ENCODE results near the gene NUDCD3. TPM values are rescaled to one million over a fixed set of nuclear protein-coding genes. Genes with fewer than 3 reads are reported as not detected.

Gene NUDCD3
- total and polyA plus RNA-seq, 4 experiments from 2014 or later, result 55.2 to 108 (median 80.9) TPM

DNA sequence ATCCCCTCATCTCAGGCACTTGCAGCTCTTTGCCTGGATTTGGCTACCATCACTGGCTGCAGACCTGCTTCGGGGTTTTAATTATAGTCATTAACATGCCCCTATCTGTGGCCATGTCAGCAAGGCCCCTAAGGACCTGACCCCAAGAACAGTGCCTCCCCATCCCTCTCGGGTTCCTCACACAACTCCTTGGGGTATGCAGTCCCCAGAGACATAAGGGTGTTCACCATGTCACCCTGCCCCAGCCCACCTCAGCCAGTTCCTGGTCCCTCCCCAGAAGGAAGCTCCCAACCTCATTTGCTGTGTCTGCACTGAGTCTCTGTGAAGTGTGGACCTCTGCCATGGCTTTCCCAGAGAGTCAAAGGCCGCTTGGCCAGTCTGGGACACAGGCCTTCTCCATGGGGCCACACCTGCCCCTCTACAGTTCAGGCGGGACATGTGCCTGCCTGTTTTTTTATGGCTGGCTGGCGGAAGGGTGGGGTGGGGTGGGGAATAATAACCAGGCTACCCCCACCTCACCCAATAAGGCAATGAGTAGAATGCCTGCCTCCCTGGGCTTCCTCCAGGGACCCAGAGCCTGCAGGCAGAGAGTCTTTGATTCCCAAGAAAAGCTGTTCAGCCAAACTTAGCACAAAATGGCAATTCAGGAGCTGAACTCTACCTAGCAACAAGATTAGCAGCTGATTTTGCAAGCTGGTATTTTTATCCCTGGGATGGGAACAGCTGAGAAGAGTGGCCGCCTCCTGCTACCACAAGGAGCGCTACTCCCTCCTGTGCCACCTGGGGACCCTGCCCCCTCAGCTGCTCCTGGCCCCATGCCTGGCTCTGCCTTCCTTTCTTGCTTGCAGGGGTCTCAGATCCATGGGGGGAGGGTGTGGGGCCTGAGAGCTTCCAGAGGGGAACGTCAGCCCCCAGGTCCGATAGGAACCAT is 141.3 kb downstream of the NUDCD3 start:
- H3K9me3 Mint-ChIP-seq, result peaks cover 2 to 28% (median 20%) of the 10 kb centered on the region in 8 donors
- no peak overlapping the region for H3K4me3 Mint-ChIP-seq
- DNase-seq, result no peak
- H3K27me3 ChIP-seq (ENCODE audit: insufficient read depth, low read length), result no peaks in the 10 kb centered on the region
- H3K27ac ChIP-seq (ENCODE audit: low read depth, low read length), result no peak overlapping the region
- no peaks in the 10 kb centered on the region for H3K9me3 ChIP-seq (ENCODE audit: control insufficient read depth in 1 of 2, low read length in 2 of 2)
- H3K27me3 Mint-ChIP-seq, result peaks cover 8 to 13% of the 10 kb centered on the region in 2 donors
- no peak overlapping the region for H3K4me3 ChIP-seq (ENCODE audit: low read length in 2 of 2)
- intact Hi-C loops (cut with micrococcal nuclease), result loop anchor here (1.0 kb wide), 1 partner anchor 216 kb away; no protein-coding TSS in a partner anchor
- no peaks in the 10 kb centered on the region for H3K4me1 ChIP-seq (ENCODE audit: insufficient read depth, low read length)
- H3K27ac Mint-ChIP-seq, result no peak overlapping the region
- POLR2A ChIA-PET (ENCODE audit: partially characterized antibody), result no interaction called here
- CTCF ChIA-PET (ENCODE audit: partially characterized antibody), result interaction anchor here (1.2 to 1.6 kb wide), 2 partner anchors 141 to 217 kb away, joined by 4 to 5 read pairs; partner anchors contain the start of gene NUDCD3
- no peaks in the 10 kb centered on the region for H3K36me3 ChIP-seq (ENCODE audit: insufficient read depth, low read length)
- H3K4me1 Mint-ChIP-seq, result no peaks in the 10 kb centered on the region
- peaks cover 0 to 4% of the 10 kb centered on the region in 2 donors for H3K36me3 Mint-ChIP-seq

DNA sequence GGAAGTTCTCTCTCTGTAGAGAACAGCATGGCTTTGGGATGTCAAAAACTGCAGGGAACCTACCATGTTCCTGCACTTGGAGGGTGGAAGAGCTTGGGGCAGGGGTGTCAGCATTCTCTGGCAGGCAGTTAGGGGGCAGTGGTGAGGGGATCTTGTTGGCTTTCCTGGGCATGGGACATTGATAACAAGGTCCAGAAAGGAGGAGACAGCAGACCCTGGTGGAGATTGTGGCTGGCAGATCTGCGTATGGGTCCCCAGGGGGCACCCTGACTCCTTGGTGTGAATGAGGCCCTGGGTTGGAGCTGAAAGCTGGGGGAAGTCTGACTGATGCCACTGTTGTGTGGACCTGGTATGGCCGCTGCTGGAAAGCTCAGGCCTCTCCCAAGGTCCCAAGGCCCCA is 142.2 kb downstream of the NUDCD3 start:
- Mint-ChIP-seq H3K27me3 (peaks cover 5 to 11% of the 10 kb centered on the region in 2 donors), H3K27ac (no peak overlapping the region), H3K4me3 (no peak overlapping the region), H3K4me1 (no peaks in the 10 kb centered on the region), H3K36me3 (peaks cover 0 to 4% of the 10 kb centered on the region in 2 donors), H3K9me3 (peaks cover 0 to 23% (median 15%) of the 10 kb centered on the region in 8 donors)
- Histone ChIP-seq H3K27me3 (ENCODE audit: insufficient read depth, low read length) (no peaks in the 10 kb centered on the region), H3K36me3 (ENCODE audit: insufficient read depth, low read length) (no peaks in the 10 kb centered on the region), H3K4me3 (ENCODE audit: low read length in 2 of 2) (no peak overlapping the region), H3K4me1 (ENCODE audit: insufficient read depth, low read length) (no peaks in the 10 kb centered on the region), H3K27ac (ENCODE audit: low read depth, low read length) (no peak overlapping the region), H3K9me3 (ENCODE audit: control insufficient read depth in 1 of 2, low read length in 2 of 2) (no peaks in the 10 kb centered on the region)
- DNase-seq, result no peak
- POLR2A ChIA-PET (ENCODE audit: partially characterized antibody), result no interaction called here
- CTCF ChIA-PET (ENCODE audit: partially characterized antibody), result interaction anchor here (1.2 to 1.6 kb wide), 2 partner anchors 142 to 217 kb away, joined by 4 to 5 read pairs; partner anchors contain the start of gene NUDCD3
- intact Hi-C loops (cut with micrococcal nuclease), result loop anchor here (1.0 kb wide), 1 partner anchor 217 kb away; no protein-coding TSS in a partner anchor

DNA sequence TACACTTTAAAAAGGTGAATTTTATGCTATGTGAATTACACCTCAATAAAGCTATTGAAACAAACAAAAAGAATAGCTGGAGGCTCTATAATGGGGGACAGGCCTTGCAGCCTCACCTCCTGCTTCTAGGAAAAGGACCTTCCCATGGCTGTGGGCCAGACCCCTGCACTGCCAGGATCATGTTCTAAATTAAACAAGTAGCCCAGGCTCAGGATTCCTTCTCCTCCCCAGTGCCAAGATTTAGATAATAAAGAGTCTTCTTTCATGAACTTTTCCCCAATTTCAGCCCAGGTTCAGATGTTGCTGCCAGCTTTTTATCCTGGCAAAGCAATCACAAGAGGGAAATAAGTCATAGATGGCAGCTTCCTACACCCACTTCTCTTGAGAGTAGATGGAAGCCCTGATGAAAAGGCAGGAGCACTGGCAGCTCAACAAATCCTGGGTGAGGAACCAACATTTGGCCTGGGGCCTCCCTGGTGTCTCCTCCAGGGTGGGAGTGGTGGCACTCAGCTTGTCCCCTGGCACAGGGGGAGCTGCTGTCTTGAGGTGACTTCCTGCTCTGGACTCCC is 142.8 kb downstream of the NUDCD3 start:
- H3K4me1 Mint-ChIP-seq, result no peaks in the 10 kb centered on the region
- DNase-seq, result no peak
- peaks cover 0 to 28% (median 15%) of the 10 kb centered on the region in 8 donors for H3K9me3 Mint-ChIP-seq
- POLR2A ChIA-PET (ENCODE audit: partially characterized antibody), result no interaction called here
- H3K36me3 Mint-ChIP-seq, result peaks cover 0 to 4% of the 10 kb centered on the region in 2 donors
- CTCF ChIA-PET (ENCODE audit: partially characterized antibody), result interaction anchor here (0.9 to 1.6 kb wide), 3 partner anchors 10 to 217 kb away, joined by 3 to 4 read pairs (median 4); partner anchors contain the start of gene NUDCD3
- no peak overlapping the region for H3K4me3 ChIP-seq (ENCODE audit: low read length in 2 of 2)
- intact Hi-C loops (cut with micrococcal nuclease), result loop anchor here (1.0 kb wide), 1 partner anchor 218 kb away; no protein-coding TSS in a partner anchor
- H3K4me3 Mint-ChIP-seq, result no peak overlapping the region
- no peaks in the 10 kb centered on the region for H3K4me1 ChIP-seq (ENCODE audit: insufficient read depth, low read length)
- H3K9me3 ChIP-seq (ENCODE audit: control insufficient read depth in 1 of 2, low read length in 2 of 2), result no peaks in the 10 kb centered on the region
- no peak overlapping the region for H3K27ac ChIP-seq (ENCODE audit: low read depth, low read length)
- H3K27me3 Mint-ChIP-seq, result peaks cover 5 to 11% of the 10 kb centered on the region in 2 donors
- no peaks in the 10 kb centered on the region for H3K27me3 ChIP-seq (ENCODE audit: insufficient read depth, low read length)
- H3K27ac Mint-ChIP-seq, result no peak overlapping the region
- H3K36me3 ChIP-seq (ENCODE audit: insufficient read depth, low read length), result no peaks in the 10 kb centered on the region

DNA sequence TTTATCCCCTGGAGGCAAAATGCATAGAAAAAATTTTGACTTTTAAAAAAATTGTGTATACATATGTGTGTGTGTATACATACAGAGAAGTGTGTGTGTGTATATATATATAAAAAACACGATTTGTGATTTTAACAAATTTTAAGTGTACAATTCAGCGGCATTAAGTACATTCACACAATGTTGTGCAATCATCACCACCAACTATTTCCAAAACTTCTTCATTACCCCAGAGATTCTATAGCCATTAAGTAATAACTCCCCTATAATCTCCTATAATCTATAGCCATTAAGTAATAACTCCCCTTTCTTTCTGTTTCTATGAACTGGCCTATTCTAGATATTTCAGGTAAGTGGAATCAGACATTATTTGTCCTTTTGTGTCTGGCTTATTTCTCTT is 144.4 kb downstream of the NUDCD3 start:
- no peaks in the 10 kb centered on the region for H3K36me3 ChIP-seq (ENCODE audit: insufficient read depth, low read length)
- H3K4me3 ChIP-seq (ENCODE audit: low read length in 2 of 2), result no peak overlapping the region
- Mint-ChIP-seq H3K4me3 (no peak overlapping the region), H3K27ac (no peak overlapping the region), H3K9me3 (peaks cover 0 to 24% (median 12%) of the 10 kb centered on the region in 8 donors), H3K36me3 (peaks cover 0 to 4% of the 10 kb centered on the region in 2 donors), H3K27me3 (peaks cover 3 to 10% of the 10 kb centered on the region in 2 donors), H3K4me1 (no peaks in the 10 kb centered on the region)
- no peaks in the 10 kb centered on the region for H3K27me3 ChIP-seq (ENCODE audit: insufficient read depth, low read length)
- intact Hi-C loops (cut with micrococcal nuclease), result no loop called here
- POLR2A ChIA-PET (ENCODE audit: partially characterized antibody), result no interaction called here
- H3K27ac ChIP-seq (ENCODE audit: low read depth, low read length), result no peak overlapping the region
- CTCF ChIA-PET (ENCODE audit: partially characterized antibody), result interaction anchor here (0.9 kb wide), 1 partner anchor 219 kb away, joined by 3 read pairs; no protein-coding TSS in a partner anchor
- DNase-seq, result no peak
- no peaks in the 10 kb centered on the region for H3K9me3 ChIP-seq (ENCODE audit: control insufficient read depth in 1 of 2, low read length in 2 of 2)
- no peaks in the 10 kb centered on the region for H3K4me1 ChIP-seq (ENCODE audit: insufficient read depth, low read length)

DNA sequence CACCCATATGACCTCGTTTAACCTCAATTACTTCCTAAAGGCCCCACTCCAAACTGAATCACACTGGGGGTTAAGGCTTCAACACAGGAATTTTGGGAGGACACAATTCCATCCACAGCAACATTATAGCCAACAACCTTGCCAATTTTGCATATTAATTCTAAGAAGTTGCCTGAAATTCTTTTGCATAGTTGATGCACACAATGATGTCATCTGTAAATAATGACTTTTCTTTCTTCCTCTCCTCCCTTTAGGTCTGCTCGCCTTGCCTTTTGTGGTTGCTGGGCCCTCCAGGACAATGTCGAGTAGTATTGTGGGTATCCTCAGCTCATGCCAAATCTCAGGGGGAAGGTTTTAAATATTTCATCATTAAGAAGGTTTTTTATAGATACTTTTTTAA is 149.1 kb downstream of the NUDCD3 start:
- no peaks in the 10 kb centered on the region for H3K4me1 ChIP-seq (ENCODE audit: insufficient read depth, low read length)
- Mint-ChIP-seq H3K27me3 (peaks cover 0 to 2% of the 10 kb centered on the region in 2 donors), H3K27ac (no peak overlapping the region), H3K4me1 (no peaks in the 10 kb centered on the region), H3K36me3 (peaks cover 0 to 4% of the 10 kb centered on the region in 2 donors), H3K9me3 (peaks cover 0 to 28% (median 12%) of the 10 kb centered on the region in 8 donors), H3K4me3 (no peak overlapping the region)
- H3K27me3 ChIP-seq (ENCODE audit: insufficient read depth, low read length), result no peaks in the 10 kb centered on the region
- no peak for DNase-seq
- no peak overlapping the region for H3K4me3 ChIP-seq (ENCODE audit: low read length in 2 of 2)
- intact Hi-C loops (cut with micrococcal nuclease), result no loop called here
- H3K27ac ChIP-seq (ENCODE audit: low read depth, low read length), result no peak overlapping the region
- CTCF ChIA-PET (ENCODE audit: partially characterized antibody), result no interaction called here
- no peaks in the 10 kb centered on the region for H3K36me3 ChIP-seq (ENCODE audit: insufficient read depth, low read length)
- H3K9me3 ChIP-seq (ENCODE audit: control insufficient read depth in 1 of 2, low read length in 2 of 2), result peaks cover 0 to 4% of the 10 kb centered on the region in 2 donors
- POLR2A ChIA-PET (ENCODE audit: partially characterized antibody), result no interaction called here

DNA sequence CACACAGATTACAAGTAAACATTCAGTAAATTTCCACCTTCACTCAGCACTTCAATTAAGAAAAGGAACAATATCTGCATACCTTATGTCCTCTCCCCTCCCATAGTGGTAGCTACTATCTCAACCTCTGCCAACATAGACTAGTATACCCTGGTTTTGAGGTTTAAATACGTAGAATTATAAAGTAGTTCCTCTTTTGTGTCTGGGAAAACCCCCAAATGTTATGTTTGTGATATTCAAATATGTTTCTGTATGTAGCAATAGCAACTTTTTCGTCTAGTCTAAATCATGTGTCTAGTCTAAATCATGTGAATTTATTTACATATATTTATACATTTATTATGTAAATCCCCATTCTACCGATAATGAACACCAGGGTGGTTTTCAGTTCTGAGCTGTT is 151.9 kb downstream of the NUDCD3 start:
- no peaks in the 10 kb centered on the region for H3K4me1 Mint-ChIP-seq
- DNase-seq, result no peak
- no peak overlapping the region for H3K27ac ChIP-seq (ENCODE audit: low read depth, low read length)
- H3K27me3 Mint-ChIP-seq, result peaks cover 0 to 7% of the 10 kb centered on the region in 2 donors
- H3K27me3 ChIP-seq (ENCODE audit: insufficient read depth, low read length), result no peaks in the 10 kb centered on the region
- no peak overlapping the region for H3K4me3 ChIP-seq (ENCODE audit: low read length in 2 of 2)
- intact Hi-C loops (cut with micrococcal nuclease), result no loop called here
- ChIA-PET POLR2A (ENCODE audit: partially characterized antibody) (no interaction called here), CTCF (ENCODE audit: partially characterized antibody) (interaction anchor here (1.6 kb wide), 1 partner anchor 8 kb away, joined by 4 read pairs; no protein-coding TSS in a partner anchor)
- H3K4me1 ChIP-seq (ENCODE audit: insufficient read depth, low read length), result no peaks in the 10 kb centered on the region
- no peaks in the 10 kb centered on the region for H3K36me3 Mint-ChIP-seq
- no peak overlapping the region for H3K27ac Mint-ChIP-seq
- no peak overlapping the region for H3K4me3 Mint-ChIP-seq
- peaks cover 0 to 8% of the 10 kb centered on the region in 2 donors for H3K9me3 ChIP-seq (ENCODE audit: control insufficient read depth in 1 of 2, low read length in 2 of 2)
- no peaks in the 10 kb centered on the region for H3K36me3 ChIP-seq (ENCODE audit: insufficient read depth, low read length)
- peaks cover 0 to 29% (median 20%) of the 10 kb centered on the region in 8 donors for H3K9me3 Mint-ChIP-seq

DNA sequence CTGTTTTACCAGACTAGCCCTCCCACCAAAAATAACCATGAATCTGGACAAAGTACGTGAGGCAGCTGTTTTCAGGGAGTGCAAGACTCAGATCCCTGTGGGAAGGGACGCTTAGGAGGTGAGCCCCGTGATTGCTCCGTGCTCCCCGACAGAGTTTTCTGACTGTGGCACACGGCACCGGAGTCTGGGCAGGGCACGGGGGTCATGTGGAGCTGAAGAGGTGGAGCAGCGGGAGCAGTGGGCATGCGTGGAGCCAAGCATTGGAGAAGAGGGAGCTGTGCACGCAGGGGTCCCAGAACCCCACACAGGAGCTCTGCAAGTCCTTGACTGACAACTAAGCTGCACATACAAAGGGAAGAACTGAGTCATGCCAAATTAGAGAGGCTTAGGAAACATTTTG is 154.0 kb downstream of the NUDCD3 start:
- Mint-ChIP-seq H3K4me1 (no peaks in the 10 kb centered on the region), H3K27ac (no peak overlapping the region), H3K36me3 (no peaks in the 10 kb centered on the region), H3K27me3 (peaks cover 0 to 9% of the 10 kb centered on the region in 2 donors), H3K9me3 (peaks cover 0 to 25% (median 20%) of the 10 kb centered on the region in 8 donors), H3K4me3 (peak overlapping the region in 1 of 8 donors; percentile 33)
- Histone ChIP-seq H3K27me3 (ENCODE audit: insufficient read depth, low read length) (no peaks in the 10 kb centered on the region), H3K4me3 (ENCODE audit: low read length in 2 of 2) (no peak overlapping the region), H3K4me1 (ENCODE audit: insufficient read depth, low read length) (no peaks in the 10 kb centered on the region), H3K27ac (ENCODE audit: low read depth, low read length) (no peak overlapping the region), H3K36me3 (ENCODE audit: insufficient read depth, low read length) (no peaks in the 10 kb centered on the region), H3K9me3 (ENCODE audit: control insufficient read depth in 1 of 2, low read length in 2 of 2) (peaks cover 0 to 8% of the 10 kb centered on the region in 2 donors)
- POLR2A ChIA-PET (ENCODE audit: partially characterized antibody), result no interaction called here
- no peak for DNase-seq
- CTCF ChIA-PET (ENCODE audit: partially characterized antibody), result no interaction called here
- intact Hi-C loops (cut with micrococcal nuclease), result no loop called here
